Astrocyte of the spinal cord (primary cell): ENCODE results near the gene EBF4.
A peak's percentile ranks its signal among the peaks of the same experiment; 100 is the strongest.

ENCODE experiments used
- DNase-seq: peaks from one replicate; pipeline ENCODE4 v3.0.0; 2011; ENCODE audit warnings: low read depth, low spot score
- H3K4me3 ChIP-seq: 2 replicates; pipeline ENCODE4 v1.5.1; 2011; ENCODE audit warnings: low read depth, mild to moderate bottlenecking, low read length, moderate library complexity
- in situ Hi-C: cut with HindIII; loops from 2 replicates; pipeline ENCODE4 v1.10.0; 2017; ENCODE audit warnings: low sequenced_read_pairs
- TF ChIP-seq, protein P1 (sequence below): IDR thresholded peaks from 2 replicates; pipeline ENCODE4 v1.5.1; 2012; ENCODE audit warnings: low read depth, mild to moderate bottlenecking, low read length, inconsistent platforms

EBF4 gene

DNA sequence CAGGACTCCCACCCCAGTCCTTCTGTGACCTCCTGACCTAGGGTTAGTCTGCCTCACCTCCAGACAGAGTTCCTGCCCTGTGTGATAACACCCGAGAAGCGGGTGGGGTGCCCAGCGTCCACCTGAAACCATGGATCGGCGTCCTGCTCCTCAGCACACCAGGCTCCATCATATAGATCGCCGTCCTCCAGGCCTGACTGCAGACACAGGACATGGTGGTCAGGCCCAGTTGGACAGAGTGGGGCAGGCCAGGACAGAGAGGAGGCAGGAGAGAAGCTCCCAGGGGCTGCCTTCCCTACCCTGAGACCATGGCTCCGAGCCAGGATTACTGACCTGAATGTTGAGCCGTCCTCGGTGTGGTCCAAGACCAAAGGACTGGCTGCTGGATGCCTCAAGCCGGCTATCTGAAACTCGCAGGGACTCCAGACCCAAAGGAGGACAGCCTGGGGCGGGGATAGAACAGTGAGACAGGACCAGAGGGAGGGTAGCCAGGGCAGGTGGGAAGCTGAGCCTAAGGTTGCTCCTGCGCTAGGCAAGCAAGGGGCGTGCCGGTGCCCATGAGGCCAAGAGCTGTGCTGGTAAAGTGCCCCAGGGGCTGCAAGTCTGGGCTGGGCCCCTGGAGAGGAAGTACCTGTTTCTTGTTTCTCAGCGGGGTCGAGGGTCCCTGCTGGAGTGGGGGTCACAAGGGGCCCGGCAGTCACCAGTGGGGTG, 105.7 kb downstream of the EBF4 start:
- no peak overlapping the region for H3K4me3 ChIP-seq
- DNase-seq: no peak
- TF ChIP-seq, protein P1, sequence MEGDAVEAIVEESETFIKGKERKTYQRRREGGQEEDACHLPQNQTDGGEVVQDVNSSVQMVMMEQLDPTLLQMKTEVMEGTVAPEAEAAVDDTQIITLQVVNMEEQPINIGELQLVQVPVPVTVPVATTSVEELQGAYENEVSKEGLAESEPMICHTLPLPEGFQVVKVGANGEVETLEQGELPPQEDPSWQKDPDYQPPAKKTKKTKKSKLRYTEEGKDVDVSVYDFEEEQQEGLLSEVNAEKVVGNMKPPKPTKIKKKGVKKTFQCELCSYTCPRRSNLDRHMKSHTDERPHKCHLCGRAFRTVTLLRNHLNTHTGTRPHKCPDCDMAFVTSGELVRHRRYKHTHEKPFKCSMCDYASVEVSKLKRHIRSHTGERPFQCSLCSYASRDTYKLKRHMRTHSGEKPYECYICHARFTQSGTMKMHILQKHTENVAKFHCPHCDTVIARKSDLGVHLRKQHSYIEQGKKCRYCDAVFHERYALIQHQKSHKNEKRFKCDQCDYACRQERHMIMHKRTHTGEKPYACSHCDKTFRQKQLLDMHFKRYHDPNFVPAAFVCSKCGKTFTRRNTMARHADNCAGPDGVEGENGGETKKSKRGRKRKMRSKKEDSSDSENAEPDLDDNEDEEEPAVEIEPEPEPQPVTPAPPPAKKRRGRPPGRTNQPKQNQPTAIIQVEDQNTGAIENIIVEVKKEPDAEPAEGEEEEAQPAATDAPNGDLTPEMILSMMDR: no peak
- in situ Hi-C loops: no loop called here

DNA sequence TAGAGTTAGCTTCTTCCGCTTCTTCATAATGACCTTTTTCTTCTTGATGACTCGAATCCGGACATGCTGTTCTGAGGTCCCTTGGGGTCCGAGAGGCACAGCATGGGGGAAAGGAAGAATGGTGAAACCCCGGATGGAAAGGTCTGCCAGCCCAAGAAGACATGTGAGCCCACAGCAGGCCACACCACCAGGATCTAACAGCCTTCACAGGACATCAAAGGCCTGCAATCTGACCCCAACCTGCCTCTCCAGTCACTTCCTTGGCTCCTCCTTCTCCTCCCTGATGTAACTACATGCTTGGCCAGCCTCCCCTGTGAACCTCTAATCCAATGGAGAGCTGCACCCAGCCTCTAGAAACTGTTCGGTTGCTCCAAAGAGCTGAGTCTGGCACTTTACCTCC, 106.2 kb downstream of the EBF4 start:
- in situ Hi-C loops: no loop called here
- peak; percentile 62 for DNase-seq
- H3K4me3 ChIP-seq: no peak overlapping the region
- TF ChIP-seq, protein P1: no peak

DNA sequence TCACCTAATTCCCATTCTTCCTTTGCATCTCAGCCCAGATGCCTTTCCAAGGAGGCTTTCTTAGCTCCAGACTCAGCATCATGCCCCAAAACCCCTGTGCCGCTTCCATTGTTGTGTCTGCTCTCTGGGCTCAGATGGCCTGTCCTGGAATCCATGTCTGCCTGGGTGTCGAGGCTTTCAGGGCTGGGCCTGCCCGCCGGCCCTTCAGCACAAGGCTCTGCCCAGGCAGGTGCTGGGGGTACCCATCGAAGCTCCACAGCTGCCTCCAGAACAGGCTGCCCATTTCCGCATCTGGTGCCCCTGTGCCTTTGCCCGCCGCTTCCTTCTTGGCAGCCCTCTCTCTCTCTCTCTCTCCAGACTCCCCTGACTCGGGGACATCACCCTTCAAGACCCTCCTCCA, 106.7 kb downstream of the EBF4 start:
- H3K4me3 ChIP-seq: peak overlapping the region; percentile 36
- in situ Hi-C loops: no loop called here
- no peak for DNase-seq
- TF ChIP-seq, protein P1: no peak

DNA sequence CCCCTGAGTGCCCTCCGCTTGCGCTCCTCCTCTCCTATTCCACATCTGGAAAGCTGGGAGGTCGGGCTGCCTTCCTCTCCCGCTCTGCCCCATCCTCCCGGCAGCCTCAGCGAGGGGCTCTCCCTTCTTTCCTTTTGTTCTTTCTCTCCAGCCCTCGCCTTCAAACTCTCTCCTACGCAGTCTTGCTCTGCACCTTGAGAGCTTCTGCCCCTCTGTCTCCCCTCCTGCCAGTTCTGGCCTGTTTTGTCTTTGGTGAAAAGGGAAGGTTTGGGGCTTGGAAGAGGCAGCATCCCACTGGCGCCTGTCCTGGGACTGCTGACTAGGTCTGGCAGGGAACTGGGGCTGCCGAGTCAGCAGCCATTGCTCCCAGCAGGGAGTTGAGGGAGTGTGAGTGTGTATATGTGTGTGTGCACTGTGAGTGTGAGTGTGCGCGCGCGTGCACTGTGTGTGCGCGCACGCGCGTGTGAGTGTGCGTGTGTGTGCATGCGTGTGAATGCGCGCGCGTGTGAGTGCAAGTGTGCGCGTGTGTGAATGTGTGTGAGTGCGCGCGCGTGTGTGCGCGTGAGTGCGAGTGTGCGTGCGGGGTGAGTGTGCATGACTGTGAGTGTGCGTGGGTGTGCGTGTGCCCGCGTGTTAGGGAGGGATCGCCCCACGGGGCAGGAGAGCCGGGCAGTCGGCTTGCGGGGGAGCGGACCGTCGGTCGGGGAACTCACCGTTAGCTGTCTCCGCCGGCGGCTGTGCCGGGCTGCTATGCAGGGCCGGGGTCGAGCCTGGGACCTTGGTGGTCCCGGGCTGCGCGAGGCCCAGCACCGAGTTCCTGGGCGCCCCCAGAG, 107.3 kb downstream of the EBF4 start:
- H3K4me3 ChIP-seq: peak overlapping the region; percentile 36
- TF ChIP-seq, protein P1: no peak
- in situ Hi-C loops: no loop called here
- DNase-seq: peak; percentile 16

DNA sequence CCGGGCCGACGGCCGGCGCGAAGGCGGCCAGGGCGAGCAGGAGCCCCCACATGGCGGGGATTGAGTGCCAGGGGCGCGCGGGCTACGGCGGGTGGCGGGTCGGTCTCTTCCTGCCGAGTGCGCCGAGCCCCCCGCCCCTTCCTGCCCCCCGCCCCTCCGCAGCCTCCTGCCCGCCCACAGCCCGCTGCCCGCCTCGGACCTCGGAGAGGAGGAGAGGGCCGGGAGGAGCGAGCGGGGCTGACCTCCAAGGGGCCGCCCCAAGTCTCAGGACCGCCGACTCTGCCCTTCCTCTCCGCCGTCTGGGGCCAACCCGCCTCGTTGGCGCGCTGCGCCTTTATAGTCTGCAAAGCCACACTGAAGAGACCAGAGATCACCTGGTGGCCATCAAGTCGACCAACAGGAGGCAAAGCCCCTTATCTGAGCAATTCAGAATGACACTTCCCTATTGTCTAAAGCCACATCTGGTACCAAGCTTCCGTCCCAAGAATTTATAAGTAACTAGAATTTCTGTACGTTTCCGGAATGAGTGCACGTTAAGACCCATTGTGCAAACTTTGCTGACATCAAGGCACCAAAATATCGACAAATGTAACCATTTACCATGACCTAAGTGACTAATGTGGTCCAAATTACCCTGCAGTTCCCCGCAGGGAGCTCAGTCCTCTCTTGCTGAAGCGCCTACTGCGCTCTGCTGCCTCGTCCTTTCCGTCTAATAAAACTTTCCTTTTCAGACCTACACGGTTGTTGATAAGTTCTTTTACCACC, 108.1 kb downstream of the EBF4 start, which contains the start of gene CPXM1:
Gene CPXM1 (minus strand): TSS at position 107 of the 765 bp plus-strand sequence. CDS start 55 bp downstream, at position 52.
- no peak for DNase-seq
- peak within 1 kb of the TSS; percentile 36 for H3K4me3 ChIP-seq

More for the DNA sequence above, 108.1 kb downstream of the EBF4 start, which contains the start of gene CPXM1:
- TF ChIP-seq, protein P1: no peak
- in situ Hi-C loops: no loop called here
